Muscle of arm (tissue), 12 donors: Measurements from ENCODE around the gene MFRP. TPM values are rescaled to one million over a fixed set of nuclear protein-coding genes. Genes with fewer than 3 reads are reported as not detected.

Experiments used
- DNase-seq: peaks from one replicate; pipeline ENCODE4 v3.0.0-alpha.2; 2013
- polyA plus RNA-seq, 12 donors: library from polyadenylated mRNA; unstranded; fragments of 120-200 nt; gene quantifications; one replicate each; pipeline ENCODE4 v1.2.1, GENCODE V29; 2013; ENCODE audit not compliant: insufficient read length in 12 of 12

MFRP gene
- polyA plus RNA-seq, 12 donors = not detected

DNA sequence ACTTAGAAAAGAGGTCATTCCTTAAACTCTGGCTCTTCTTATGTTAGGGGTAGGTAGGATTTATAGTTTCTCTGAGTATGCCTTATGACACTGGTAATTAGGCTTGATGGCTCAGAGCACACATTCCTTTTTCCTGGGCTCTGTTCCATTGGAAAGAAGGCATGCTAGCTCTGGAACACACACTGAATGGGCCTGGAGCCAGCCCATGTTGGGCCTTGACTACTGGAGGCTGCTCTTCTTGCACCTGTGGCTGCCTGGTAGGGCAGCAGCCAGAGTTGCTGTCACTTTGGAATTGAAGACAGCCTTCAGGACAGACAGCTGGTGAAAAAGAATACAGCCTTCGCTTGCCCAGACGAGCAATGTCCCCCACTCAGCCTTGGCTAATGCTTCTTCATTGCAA is 47.8 kb downstream of the MFRP start:
- DNase-seq = peak; percentile 56

DNA sequence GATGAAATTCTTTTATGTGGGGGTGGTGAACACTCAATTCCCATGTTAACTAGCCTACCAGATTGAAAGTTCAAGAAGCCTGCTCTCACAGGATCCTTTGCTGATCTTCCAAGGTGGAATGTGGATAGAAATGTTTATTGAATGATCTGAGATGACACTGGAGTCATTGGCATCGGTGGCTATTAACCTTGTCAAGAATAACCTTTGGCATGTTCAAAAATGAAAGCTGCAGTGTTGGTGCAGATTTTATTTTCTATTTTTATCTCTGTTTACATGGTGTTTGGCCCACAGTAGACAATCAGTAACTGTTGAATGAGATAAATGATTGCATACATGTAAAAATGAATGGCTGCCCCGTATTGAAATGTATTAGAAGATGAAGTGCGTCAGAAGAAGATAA is 48.6 kb downstream of the MFRP start:
- DNase-seq = no peak

DNA sequence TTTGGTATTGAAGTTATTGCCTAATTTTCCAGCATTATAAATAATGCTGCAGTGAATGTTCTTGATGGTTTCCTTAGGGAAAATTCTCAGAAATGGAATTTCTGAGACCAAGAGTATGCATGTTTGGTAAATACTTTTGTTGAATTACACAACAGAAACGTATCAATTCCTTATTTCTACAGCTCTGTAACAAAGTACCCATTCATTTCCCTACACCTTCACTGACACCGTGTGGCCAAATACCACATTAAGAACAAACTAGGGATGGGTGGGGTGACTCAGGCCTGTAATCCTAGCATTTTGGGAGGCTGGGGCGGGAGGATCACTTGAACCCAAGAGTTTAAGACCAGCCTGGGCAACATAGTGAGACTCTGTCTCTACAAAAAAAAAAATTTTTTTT is 51.3 kb downstream of the MFRP start:
- DNase-seq = no peak

DNA sequence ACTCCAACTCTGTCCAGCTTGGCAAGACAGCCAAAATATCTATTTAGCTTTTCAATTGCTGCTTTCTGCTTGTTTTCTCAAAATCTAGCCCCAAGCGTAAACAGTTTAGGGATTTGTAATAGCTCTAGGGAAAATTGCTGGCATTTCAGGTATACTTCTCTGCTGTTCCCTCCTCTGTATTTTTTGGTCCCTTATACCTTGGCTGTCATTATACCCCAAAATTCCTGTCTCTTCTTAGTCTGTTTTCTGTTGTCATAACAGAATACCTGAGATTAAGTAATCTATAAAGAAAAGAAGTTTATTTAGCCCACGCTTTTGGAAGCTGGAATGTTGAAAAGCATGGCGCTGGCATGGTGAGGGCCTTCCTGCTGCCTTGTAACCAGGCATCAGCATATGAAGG is 53.0 kb downstream of the MFRP start:
- DNase-seq = no peak

DNA sequence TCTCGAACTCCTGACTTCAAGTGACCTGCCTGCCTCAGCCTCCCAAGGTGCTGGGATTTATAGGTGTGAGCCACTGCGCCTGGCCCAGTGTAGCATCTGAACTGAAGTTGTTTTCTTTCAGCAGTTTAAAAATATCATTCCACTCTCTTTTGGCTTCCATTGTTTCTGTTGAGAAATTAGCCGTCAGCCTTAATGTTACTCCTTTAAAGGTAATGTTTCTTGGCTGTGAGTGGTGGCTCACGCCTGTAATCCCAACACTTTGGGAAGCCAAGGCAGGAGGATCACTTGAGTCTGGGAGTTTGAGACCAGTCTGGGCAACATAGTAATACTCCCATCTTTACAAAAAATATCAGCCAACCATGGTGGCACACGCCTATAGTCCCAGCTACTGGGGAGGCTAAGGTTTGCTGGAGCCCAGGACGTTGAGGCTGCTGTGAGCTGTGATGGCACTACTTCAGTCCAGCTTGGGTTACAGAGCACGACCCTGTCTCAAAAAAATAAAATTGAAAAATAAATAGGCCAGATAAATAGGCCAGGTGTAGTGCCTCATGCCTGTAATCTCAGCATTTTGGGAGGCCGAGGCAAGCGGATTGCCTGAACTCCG is 55.5 kb downstream of the MFRP start:
- no peak for DNase-seq

Other genes with a start within 250 kb of the MFRP start
- gene DPAGT1, start 244.9 kb downstream of the MFRP start, polyA plus RNA-seq = 10 to 100 TPM in 11 of 12 donors, not detected in 1; 22.4 to 65.5 (median 32.2) TPM
- gene C2CD2L, start 239.4 kb downstream of the MFRP start, polyA plus RNA-seq = 10 to 100 TPM in 2 of 12 donors, 1 to 10 TPM in 9, not detected in 1; 5.5 to 25.2 (median 7.3) TPM
- 10 to 100 TPM in 11 of 12 donors, not detected in 1; 14.1 to 28.4 (median 18.9) TPM for gene HINFP, start 225.1 kb downstream of the MFRP start, polyA plus RNA-seq
- gene ABCG4, start 197.7 kb downstream of the MFRP start, polyA plus RNA-seq = under 1 TPM in 10 of 12 donors, not detected in 2; 0.16 to 0.52 (median 0.29) TPM
- 10 to 100 TPM in 9 of 12 donors, 1 to 10 TPM in 2, not detected in 1; 9.1 to 18.3 (median 11.6) TPM for gene NLRX1, start 178.0 kb downstream of the MFRP start, polyA plus RNA-seq
- gene NHERF4, start 161.2 kb downstream of the MFRP start, polyA plus RNA-seq = 10 to 100 TPM in 1 of 12 donors, under 1 TPM in 7, not detected in 4; 0.05 to 19.9 (median 0.22) TPM
- 10 to 100 TPM in 11 of 12 donors, not detected in 1; 11.1 to 16.4 (median 13.5) TPM for gene CBL, start 140.4 kb downstream of the MFRP start, polyA plus RNA-seq
- 100 to 1,000 TPM in 11 of 12 donors, not detected in 1; 134 to 237 (median 193) TPM for gene MCAM, start 29.6 kb downstream of the MFRP start, polyA plus RNA-seq
- gene RNF26, start 12.2 kb downstream of the MFRP start, polyA plus RNA-seq = 10 to 100 TPM in 11 of 12 donors, not detected in 1; 11.6 to 20.2 (median 16.4) TPM
- gene C1QTNF5, start 5.8 kb downstream of the MFRP start, polyA plus RNA-seq = 10 to 100 TPM in 11 of 12 donors, not detected in 1; 17.5 to 47.8 (median 20.6) TPM
- gene USP2, start 35.0 kb upstream of the MFRP start, polyA plus RNA-seq = 10 to 100 TPM in 11 of 12 donors, not detected in 1; 15.6 to 62.9 (median 46.7) TPM
- 100 to 1,000 TPM in 9 of 12 donors, 10 to 100 TPM in 2, not detected in 1; 98.7 to 247 (median 127) TPM for gene THY1, start 76.5 kb upstream of the MFRP start, polyA plus RNA-seq